CD4-positive, alpha-beta T cell treated with Interleukin-15 for 1 hour (primary cell): Measurements from ENCODE around the gene CD300A.

ENCODE experiments used
- DNase-seq: peaks from one replicate; pipeline ENCODE4 v3.0.0-alpha.2; 2020

Gene CD300A

DNA sequence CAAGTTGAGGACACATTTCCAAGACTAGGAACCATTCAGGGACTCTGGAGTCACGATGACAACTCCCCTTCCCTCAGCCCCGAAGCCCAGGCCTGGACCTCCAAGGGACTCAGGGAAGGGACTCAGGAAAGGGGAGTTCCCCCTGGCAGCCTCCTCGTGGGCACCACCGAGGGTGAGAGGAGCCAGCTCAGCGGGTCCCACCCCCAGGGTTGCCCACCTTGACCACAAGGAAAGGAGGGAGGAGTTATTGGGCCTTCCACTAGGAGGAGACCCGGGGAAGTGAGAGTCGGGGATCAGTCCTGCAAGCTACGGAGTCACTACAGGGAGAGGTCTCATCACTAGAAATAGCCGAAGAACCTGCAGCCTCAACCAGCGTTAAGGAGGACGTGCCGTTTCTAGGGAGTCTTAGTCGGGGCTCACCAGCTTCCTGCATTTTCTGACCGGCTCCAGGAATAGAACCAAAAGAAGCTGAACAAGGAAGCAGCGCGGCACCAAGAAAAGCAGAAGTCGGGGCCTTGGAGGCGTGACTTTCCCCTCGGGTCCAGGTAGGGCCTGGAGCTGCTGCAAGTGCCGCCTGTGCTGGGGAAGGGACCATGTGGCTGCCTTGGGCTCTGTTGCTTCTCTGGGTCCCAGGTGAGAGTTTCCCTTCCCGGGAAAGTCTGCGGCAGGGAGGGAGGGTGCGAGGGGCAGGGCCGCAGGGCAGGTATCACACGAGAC lies at the start of gene CD300A:
Gene CD300A (plus strand): TSS at position 524 of the 717 bp plus-strand sequence. CDS start 70 bp downstream, at position 594.
- DNase-seq, result peak; percentile 55

DNA sequence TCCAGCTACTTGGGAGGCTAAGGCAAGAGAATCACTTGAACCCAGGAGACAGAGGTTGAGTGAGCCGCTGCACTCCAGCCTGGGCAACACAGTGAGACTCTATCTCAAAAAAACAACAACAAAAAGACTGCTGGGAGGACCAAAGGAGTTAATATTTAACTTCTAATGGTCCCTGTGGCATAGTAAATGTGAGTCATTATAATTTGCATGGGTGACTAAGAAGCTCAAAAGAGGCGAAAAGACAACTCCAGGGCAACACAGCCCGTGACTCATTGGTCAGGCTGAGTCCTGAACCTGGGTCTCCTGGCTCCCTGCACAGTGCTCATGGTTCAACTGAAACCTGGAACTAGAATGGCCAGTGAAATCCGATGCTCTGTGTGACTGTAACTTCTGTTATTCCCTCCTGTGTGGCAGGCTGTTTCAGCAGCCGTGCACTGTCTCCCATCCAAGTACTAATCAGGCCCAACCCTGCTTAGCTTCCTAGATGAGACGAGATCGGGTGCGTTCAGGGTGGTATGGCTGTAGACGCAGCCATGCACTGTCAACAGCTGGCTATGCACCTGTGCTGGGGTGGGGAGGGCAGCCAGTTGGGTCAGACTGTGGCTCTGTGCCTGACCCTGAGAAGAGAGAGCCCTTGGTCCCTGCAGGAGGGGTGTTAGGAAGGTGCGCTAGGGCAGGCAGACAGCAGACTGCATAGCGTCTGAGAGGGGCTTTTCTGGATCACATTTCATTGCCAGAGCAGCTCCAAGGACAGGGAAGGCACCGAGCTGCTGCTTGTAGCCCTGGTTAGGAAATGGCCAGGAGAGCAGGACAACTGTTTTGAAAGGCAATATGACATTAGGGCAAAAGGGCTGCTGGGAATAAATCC lies 49.0 kb upstream of the CD300A start:
- no peak for DNase-seq

DNA sequence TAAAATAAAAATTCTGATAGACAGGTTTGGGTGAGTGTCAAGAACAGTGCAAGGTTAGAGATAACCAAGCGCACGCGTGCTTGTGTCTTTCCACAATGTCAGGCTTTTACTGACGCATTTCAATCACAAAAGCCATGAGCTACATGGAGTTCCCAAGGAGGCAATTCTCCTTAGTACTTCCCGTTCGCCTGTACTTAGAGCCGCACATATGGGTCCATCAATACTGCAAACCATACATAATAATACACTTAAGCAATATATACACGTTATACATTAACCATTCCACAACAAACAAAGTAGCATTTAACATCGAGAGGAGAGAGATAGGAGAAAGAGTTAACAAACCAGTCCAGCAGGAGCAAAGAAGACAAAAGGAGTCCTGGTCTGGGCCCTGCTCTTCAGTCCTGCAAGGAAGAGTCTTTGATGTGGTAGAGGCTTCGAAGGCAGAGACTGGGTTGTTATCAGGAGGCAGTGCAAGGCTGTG lies 46.5 kb upstream of the CD300A start:
- no peak for DNase-seq

DNA sequence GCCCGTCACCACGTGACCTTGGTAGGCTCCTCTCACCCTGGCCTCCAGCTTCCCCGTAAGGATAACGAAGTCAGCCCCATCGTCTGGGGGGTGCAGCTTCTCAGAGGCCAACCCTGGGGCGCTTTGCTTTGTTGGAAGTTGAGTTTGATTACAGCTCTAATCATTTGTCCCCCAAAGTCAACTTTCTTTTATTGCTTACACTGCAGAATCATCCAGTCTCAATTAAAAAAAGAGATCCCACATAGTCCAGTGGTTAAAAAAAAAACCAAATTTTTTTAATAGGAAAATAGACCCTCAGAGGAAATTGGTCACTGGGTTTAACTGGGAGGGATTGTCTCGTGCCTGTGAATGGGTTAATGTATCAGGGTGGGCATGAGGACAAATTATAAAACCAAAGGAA lies 42.3 kb upstream of the CD300A start:
- no peak for DNase-seq

DNA sequence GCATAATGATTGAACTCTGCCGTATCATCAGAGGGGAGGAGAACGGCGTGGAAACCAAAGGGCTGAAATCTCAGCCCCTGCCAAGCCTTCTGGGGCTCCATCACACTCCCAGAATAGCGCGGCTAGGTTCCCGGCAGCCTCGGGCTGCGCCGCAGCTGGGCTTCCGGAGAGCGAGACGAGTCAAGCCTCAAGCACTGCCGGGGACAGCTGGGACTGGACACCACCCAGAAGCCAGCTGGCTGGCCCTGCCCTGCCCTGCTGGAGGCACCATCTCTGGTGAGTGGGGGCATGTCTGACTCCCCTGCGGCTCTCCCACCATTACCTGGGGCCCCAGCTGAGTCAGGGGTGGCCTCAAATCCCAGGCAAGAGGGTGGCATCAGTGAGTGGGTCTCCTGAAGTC lies 41.8 kb upstream of the CD300A start:
- DNase-seq, result no peak

DNA sequence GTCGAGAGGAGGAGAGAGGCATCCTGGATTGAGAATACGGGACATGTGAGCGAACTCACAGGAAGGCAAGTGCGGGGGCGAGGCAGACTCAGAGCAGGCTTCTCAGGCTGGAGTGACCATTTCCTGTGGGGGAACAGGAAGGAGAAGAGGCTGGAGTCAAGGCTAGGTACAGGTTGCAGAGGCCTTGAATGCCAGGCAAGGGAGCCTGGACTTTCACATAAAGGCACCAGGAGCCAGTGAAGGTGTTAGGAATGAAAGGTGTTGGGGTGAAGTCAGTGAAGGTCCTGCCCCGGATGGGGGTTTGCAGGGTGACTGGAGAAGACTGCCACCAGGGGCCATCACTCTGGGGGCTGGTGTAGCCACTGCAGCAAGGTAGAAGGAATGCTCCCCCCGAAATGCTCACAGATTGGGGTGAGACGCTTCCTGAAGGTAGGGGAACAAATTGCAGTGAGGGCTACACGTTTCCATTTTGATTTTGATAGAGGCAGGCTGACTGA lies 39.8 kb upstream of the CD300A start:
- DNase-seq, result no peak

DNA sequence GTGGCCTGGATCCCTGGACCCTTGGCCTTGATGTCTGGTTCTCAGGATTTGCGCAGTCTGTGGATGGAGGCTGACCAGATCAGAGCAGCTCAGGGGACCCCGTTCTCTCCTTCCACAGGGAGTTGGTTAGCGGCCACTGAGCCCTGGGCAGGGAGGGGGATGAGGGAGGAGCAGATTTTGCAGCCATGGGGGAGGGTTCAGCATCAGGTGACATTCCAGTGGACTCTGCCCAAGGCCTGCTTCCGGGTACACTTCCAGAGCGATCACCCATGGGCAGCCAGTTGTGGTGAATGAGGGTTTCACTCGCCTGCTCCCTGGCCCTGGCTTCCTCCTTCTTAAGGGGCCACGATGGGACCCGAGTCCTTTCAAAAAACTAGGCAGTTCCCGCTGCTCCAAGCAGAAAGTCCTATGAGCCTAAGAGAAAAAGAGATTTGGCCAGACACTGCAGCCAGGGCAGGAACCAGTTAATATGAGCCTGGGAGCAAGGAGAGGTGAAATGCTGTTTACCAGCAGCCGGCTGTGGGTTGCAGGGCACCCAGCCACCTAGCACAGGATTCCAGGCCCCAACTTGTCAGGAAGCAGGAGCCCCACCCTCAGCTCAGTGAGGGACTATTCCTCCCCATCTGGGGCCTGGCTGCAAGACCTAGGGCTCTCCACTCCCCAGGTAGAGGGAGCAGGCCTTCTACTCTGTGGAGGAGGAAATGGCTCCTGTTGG lies 39.2 kb upstream of the CD300A start:
- DNase-seq, result no peak

DNA sequence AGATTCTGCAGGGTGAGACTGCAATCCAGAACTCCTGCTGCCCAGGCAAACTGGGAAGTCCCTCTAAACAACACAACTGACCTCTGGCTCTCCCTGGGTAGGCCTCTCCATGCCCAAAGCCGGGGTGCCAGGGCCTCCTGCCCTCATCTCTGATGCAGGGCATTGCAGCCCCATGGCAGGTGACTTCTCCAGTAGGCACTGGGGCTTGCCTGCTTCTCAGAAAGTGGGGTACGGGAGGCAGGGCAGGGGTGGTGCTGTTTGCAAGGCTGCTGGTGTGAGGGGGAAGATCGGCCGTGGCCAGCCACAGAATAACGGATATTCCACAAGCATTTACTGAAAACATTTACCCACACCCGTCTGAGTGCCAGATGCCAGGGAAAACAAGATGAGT lies 38.7 kb upstream of the CD300A start:
- DNase-seq, result no peak

DNA sequence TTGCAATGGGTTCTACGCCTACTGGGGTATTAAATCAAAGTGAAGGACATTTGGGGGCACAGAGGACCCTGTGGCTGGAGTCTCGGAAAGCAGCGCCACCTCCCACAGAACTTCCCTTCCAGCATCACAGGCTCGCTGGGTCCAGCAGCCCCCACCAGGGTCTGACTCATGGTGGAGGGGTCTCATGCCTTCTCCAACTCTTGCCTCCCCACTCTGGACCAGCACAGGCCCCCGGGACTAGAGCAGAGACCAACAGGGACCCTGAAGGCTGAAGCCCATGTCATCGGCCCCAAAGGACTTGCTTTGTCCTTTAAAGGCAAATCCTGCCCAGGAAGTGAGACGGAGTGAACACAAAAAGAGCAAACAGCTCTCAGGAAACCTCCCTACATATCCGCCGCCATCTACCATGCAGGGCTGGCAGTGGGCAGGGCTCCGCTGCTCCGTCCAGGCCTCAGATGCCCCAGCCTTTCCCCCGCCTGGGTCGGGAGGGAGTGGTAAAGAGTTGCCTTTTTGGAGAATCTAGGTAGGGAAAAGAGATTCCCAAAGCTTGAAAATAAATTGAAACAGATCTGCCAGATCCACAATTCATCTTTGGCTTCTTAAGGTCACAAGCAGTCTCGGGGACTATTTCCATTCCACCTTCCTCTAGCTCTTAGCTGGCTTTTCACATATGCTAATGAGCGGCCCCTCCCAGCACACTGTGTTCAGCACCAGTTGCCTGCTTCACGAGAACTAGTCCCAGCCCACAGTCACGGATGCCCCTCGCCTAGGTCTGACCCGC lies 36.6 kb upstream of the CD300A start:
- DNase-seq, result no peak

DNA sequence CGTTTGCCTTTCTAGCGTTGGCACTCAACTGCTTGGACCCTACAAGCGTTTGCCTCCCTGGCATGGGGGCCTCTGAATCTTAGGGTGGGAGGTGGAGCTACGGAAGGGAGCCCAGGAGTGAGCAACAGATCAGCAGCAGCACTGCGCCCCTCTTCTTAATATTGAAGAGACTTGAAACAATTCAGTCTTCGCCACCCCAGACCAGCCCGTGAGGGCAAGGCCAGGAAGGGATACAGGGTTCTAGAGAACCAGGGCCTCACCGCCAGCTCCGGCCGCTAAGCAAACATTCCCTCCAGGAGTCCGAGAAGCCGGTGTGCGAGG lies 36.1 kb upstream of the CD300A start:
- DNase-seq, result no peak

DNA sequence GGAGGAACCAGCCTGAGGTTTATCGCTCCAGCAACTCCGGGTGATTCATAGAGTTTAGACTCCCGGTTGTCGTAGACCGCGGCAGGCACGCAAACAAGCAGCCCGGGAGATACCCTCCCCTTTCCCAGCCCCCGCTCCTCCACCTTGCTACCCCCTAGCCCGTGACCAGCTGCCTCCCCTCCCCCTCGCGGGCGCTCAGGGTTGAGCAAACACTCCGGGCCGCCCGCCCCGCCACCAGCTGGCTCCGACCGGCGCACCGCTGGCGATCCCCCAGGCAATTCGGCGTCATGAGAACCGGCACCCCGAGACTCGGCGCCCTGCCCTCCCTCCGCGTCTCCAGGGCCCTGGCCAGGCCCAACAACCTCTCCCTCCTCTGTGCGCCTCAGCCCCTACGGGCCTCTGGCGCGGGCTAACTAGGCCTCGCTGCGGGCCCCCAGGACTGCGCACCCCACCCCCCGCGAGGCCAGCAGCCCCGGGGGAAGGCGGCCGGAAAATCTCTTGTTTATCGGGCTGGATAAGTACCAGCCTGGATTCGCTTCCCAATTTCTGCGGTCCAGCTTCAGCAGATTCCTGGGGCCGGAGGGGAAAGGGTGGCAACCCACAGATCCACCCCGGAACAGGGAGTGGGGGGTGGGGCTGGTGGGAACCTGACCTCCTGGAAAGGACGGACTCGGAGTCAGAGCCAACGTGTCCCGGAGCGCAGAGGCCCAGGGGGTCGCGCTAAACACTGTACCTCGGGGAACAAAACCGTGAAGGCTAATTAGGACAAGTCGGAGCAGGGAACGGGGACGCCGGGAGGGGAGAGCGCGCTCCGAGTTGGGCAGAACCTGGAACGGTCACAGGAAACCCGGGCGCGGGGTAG lies 35.5 kb upstream of the CD300A start:
- peak; percentile 28 for DNase-seq

DNA sequence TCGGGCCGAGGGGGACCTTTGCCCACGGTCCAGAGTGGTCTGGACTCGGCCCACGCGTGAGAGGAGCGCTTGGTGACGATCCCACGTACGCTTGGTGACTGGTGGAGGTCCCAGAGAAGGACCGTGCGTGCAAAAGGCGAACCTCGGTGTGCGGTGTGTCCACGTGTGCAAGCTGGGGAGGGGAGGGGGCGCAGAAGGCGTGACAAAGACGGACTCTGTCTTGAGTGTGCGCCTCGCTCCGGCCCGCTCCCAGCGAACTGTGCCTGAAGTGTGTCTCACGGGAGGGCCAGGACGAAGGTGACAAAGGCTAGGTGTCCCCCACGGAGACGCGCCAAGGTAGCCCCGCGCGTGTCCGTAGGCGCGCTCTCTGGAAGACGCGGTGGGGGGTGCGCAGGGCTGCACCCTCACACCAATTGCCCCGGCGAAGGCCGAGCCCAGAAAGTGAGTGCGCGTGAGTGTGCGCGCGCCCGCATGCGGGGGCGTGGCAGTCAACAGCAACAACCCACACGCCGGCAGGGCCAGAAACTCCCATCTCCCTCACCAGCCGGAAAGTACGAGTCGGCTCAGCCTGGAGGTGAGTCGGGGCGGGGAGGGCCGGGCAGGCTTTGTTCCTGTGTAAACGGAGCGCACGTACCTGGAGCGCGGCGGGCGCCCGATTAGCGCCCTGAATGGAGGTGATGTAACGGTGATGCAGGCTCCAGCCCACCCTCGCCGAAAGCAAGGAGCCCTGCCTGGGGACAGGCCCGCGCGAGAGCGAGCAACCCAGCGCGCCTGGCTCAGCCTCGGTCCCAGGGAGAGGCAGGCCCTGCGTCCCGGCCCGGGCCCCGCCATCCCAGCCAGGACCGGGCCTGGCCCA lies 34.6 kb upstream of the CD300A start, which contains the start of gene GPRC5C:
Gene GPRC5C (plus strand): TSS at position 521 of the 856 bp plus-strand sequence. CDS start 7,689 bp downstream, outside the sequence.
- DNase-seq, result no peak

DNA sequence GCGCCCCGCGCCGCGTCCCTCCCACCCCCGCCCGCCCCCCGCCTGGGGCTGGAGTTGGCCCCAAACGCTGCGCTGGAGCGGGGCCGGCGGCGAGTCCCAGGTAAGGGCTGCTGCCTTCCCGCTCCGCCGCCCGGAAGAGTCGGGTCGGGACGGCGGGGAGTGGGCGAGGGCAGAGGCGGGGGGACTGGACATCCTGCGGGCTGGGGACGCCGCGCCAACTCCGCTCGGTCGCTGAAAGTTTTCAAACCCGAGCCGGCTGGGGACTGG lies 34.1 kb upstream of the CD300A start:
- DNase-seq, result no peak

DNA sequence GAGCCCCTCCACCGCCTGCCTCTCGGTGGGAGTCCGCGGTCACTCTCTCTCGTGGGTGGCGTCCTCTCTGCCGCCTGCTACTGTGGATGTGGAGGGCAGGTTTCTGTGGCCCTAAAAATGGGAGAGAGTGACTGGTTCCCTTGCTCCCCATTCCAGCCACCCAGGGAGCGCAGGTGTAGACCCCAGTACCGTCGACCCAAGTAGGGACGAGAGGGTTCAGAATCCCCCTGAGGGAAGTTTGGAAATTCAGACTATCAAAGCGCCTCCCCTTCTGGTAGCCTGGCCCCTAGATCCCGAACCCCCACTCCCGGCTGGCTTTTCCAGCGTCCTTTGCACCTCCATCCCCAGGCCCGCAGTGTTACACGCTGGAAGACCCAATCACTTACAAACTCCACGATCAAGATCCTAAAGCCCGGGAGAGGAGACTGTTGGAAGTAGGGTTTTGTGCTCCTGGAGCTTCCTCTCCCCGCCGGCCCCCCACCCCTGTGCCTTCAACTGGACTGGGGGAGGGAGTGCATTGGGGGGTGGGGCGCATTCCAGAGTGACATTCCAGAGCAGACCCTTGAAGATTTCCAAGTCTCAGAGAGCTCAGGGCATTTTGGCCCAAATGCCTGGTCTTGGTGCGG lies 33.6 kb upstream of the CD300A start:
- DNase-seq, result no peak

DNA sequence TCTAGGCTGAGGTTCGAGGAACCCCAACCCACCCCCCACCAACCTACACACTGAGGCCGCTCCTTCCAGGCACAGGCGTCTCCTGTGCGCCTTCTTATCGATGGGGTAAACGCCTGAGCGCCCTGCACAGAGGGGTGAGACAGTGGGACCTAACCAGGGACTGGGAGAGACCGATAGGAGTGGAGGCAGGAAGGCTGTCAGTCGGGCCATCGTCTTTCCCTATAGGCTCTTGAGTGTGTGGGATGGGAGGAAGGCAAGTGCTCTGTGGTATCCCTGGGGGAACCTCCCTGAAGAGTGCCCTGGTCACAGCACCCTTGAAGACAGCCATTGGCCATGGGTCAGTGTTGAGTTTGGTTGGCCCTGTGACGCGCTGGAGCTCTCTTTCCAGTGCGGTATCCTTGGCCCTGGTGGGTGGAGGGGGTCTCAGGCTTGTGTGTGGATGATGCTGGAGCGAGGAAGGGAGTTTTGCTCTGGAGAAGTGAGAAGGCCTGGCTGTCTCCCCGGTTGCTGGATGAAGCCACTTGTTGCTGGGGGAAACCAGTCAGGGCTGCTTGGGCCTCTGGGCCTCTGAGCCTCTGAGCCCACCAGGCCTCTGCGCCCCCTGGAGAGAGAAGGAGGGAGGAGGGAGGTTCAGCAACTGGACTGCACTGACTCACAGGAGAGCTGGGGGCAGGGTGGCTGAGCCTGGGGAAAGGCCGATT lies 32.9 kb upstream of the CD300A start:
- no peak for DNase-seq

DNA sequence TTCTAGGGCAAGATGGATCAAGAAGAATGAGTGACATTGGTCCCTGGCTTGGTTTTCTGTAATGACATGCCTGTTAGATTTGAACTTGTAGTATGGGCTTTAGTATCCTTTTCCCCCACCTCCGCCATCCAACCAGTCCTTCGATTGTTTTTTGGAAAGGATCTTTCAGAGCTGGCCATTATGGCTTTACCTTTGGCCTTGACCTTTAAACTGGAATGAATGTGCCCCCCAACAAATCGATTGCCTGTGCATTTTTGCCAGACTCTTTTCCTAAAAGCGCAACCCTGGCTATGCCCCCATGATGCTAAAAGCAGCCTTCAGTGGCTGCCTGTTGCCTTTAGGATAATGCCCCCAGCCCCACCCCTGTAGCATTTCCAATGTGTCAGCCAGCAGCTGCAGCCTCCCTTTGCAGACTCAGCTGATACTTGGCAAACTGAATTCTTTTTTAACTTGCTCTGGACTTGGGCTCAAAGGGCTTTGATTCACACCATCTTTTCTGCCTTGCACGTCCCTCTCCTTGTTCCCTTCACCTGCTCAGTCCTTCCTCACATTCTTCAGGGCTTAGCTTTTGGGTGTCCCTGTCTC lies 30.6 kb upstream of the CD300A start:
- no peak for DNase-seq

DNA sequence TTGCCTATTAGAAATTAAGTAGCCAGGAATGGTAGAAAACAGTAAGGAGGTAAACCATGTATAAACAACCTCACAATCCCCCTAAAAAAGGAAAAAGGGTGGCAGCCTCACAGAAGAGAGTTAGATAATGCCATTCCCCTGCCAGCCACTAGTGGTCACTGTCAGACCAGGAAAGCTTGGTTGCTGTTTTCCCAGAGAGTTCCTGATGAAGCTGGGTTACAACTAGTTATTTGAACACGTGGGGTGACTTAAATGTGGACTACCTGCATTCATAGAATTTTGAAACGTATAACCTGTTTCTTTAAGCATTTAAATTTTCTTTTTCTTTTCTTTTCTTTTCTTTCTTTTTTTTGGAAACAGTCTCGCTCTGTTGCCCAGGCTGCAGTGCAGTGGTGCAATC lies 28.7 kb upstream of the CD300A start:
- DNase-seq, result no peak

DNA sequence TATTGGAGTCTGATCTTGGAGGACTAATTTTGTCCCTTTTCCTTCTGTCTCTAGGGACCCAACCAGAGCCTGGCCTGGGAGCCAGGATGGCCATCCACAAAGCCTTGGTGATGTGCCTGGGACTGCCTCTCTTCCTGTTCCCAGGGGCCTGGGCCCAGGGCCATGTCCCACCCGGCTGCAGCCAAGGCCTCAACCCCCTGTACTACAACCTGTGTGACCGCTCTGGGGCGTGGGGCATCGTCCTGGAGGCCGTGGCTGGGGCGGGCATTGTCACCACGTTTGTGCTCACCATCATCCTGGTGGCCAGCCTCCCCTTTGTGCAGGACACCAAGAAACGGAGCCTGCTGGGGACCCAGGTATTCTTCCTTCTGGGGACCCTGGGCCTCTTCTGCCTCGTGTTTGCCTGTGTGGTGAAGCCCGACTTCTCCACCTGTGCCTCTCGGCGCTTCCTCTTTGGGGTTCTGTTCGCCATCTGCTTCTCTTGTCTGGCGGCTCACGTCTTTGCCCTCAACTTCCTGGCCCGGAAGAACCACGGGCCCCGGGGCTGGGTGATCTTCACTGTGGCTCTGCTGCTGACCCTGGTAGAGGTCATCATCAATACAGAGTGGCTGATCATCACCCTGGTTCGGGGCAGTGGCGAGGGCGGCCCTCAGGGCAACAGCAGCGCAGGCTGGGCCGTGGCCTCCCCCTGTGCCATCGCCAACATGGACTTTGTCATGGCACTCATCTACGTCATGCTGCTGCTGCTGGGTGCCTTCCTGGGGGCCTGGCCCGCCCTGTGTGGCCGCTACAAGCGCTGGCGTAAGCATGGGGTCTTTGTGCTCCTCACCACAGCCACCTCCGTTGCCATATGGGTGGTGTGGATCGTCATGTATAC lies 26.5 kb upstream of the CD300A start:
- no peak for DNase-seq
